Left ventricle myocardium inferior (tissue), 1 donor: ENCODE data around the gene DGKD. TPM values are rescaled to one million over a fixed set of nuclear protein-coding genes. Genes with fewer than 3 reads are reported as not detected.

Source experiments
- DNase-seq: peaks from one replicate; pipeline ENCODE4 v3.0.0-alpha.2; 2020
- H3K27ac ChIP-seq: fragments of 200-600 bp; replicated peaks from 2 replicates; pipeline ENCODE4 v1.8.0; 2021
- H3K27me3 ChIP-seq: fragments of 200-600 bp; 2 replicates; pipeline ENCODE4 v1.8.0; 2021; ENCODE audit warnings: low read depth
- H3K36me3 ChIP-seq: fragments of 200-600 bp; 2 replicates; pipeline ENCODE4 v1.8.0; 2021
- H3K4me1 ChIP-seq: fragments of 200-600 bp; 2 replicates; pipeline ENCODE4 v1.8.0; 2021
- H3K4me3 ChIP-seq: fragments of 200-600 bp; 2 replicates; pipeline ENCODE4 v1.8.0; 2021; ENCODE audit warnings: mild to moderate bottlenecking, moderate library complexity
- H3K9me3 ChIP-seq: fragments of 200-600 bp; replicated peaks from 2 replicates; pipeline ENCODE4 v1.8.0; 2021
- CTCF ChIP-seq: fragments of 200-600 bp; IDR thresholded peaks from 2 replicates; pipeline ENCODE4 v1.8.0; 2021; ENCODE audit warnings: antibody characterized with exemption, mild to moderate bottlenecking, borderline replicate concordance
- intact Hi-C: fragments of 100-400 bp; cut with micrococcal nuclease; formaldehyde crosslinking; loops from one replicate; pipeline ENCODE4 v1.11.0; 2022
- total RNA-seq: library from RNA; stranded (reverse); fragmentation: NEBNext Ultra II Directional; extraction: Animal tissue kit (Norgen Biotek cat#: 25700); gene quantifications from one replicate; pipeline ENCODE4 v1.2.1, GENCODE V29; 2021
- donor health status: DM: no; HTN: yes; CAD: no; lungs with severe emphysema.

DGKD gene
- total RNA-seq, 1 donor from 2014 or later: 41.7 TPM

GRCh38 chr2:233402346-233402745, 48.1 kb downstream of the DGKD start:
- H3K27me3 ChIP-seq: no peaks in the 10 kb centered on the region
- H3K9me3 ChIP-seq: no peaks in the 10 kb centered on the region
- no peak for TF ChIP-seq CTCF
- no peak overlapping the region for H3K4me3 ChIP-seq
- peaks cover 7% of the 10 kb centered on the region for H3K4me1 ChIP-seq
- H3K27ac ChIP-seq: no peak overlapping the region
- no peak for DNase-seq
- intact Hi-C loops: no loop called here
- peaks cover 3% of the 10 kb centered on the region for H3K36me3 ChIP-seq

DNA sequence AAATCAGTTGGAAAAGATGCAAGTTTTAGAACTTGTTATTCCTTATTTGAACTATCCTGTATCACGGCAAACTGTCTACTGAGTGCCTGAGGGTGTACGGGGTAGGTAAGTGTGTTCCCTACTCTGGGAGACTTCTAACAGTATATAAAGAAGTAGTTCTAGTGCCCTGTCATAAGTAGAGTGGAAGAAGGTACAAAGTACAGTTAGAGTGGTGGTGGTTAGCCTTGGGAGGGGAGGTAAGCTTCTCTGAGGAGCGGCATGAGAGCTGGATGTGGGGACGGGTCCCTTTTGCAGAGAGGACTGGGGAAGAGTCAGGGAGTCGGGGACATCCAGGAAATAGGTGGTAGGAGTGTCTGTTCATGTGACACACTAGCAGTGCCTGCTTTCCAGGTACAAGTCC, 48.5 kb downstream of the DGKD start:
- no peak for TF ChIP-seq CTCF
- intact Hi-C loops: no loop called here
- peaks cover 9% of the 10 kb centered on the region for H3K4me1 ChIP-seq
- no peak for DNase-seq
- H3K4me3 ChIP-seq: no peak overlapping the region
- H3K36me3 ChIP-seq: peaks cover 3% of the 10 kb centered on the region
- H3K27ac ChIP-seq: no peak overlapping the region
- no peaks in the 10 kb centered on the region for H3K9me3 ChIP-seq
- H3K27me3 ChIP-seq: no peaks in the 10 kb centered on the region

DNA sequence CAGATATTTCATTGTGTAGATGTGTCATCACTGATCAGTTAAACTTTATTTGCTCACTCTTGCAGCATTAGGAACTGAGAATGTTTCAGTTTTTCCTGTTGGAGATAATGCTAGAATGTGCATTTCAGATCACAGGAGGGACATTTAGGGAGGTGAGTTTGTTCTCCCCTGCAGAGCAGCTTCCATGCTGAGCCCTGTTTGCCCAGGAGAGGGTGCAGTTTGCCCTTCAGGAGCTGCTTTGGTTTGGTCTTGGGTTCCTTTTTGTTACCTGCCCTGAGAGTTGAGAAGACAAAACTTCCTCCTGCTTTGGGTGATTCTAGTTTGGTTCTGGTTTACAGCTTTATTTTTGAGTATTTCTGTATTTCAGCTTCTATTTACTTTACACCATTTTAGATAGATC, 49.9 kb downstream of the DGKD start:
- DNase-seq: no peak
- Histone ChIP-seq H3K36me3 (no peaks in the 10 kb centered on the region), H3K4me1 (peaks cover 21% of the 10 kb centered on the region), H3K4me3 (no peak overlapping the region), H3K9me3 (no peaks in the 10 kb centered on the region), H3K27me3 (no peaks in the 10 kb centered on the region), H3K27ac (no peak overlapping the region)
- intact Hi-C loops: no loop called here
- peak; percentile 79 for TF ChIP-seq CTCF

GRCh38 chr2:233406865-233407264, 52.6 kb downstream of the DGKD start:
- Histone ChIP-seq H3K4me3 (no peak overlapping the region), H3K4me1 (peaks cover 34% of the 10 kb centered on the region), H3K9me3 (peaks cover 10% of the 10 kb centered on the region), H3K36me3 (no peaks in the 10 kb centered on the region), H3K27ac (no peak overlapping the region), H3K27me3 (no peaks in the 10 kb centered on the region)
- TF ChIP-seq CTCF: no peak
- DNase-seq: no peak
- intact Hi-C loops: no loop called here

GRCh38 chr2:233407771-233408181, 53.5 kb downstream of the DGKD start:
- no peaks in the 10 kb centered on the region for H3K36me3 ChIP-seq
- no peak for DNase-seq
- no peak overlapping the region for H3K4me3 ChIP-seq
- no peaks in the 10 kb centered on the region for H3K27me3 ChIP-seq
- peaks cover 34% of the 10 kb centered on the region for H3K4me1 ChIP-seq
- no peak for TF ChIP-seq CTCF
- peak overlapping the region; percentile 74 for H3K27ac ChIP-seq
- intact Hi-C loops: no loop called here
- peaks cover 15% of the 10 kb centered on the region for H3K9me3 ChIP-seq
